Lower leg skin (tissue), 3 donors: ENCODE data around the gene PNPLA6.

Source experiments
- POLR2A ChIP-seq, 2 donors: fragments of 450-650 bp; IDR thresholded peaks; one replicate each; pipeline ENCODE4 v1.6.1; 2016 to 2017; ENCODE audit warnings: antibody characterized with exemption in 2 of 2, mild to moderate bottlenecking in 1 of 2, moderate library complexity in 1 of 2
- TF ChIP-seq, protein P1 (sequence below), 3 donors: fragments of 450-650 bp; IDR thresholded peaks; one replicate each; pipeline ENCODE4 v1.5.1; 2016; ENCODE audit warnings: antibody characterized with exemption in 3 of 3, mild to moderate bottlenecking in 3 of 3, moderate library complexity in 2 of 3

DNA sequence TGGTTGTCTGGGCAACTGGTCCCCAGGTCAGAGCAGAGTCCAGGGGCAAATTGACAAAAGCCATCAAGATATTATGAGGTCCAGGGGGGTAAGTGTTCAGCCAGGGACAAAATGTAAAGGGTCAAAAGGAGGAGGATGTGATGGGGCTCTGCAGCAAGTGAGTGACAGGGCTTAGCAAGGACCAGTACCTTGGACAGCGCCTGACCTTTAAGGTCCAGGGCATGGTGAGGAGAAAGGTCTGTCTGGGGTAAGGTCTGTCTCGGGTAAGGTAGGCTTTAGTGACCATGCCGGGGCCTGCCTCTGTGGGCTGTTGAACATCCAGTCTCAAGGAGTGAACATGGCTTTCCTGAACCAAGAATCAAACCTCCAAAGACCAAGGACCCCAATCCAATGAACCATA is 25.9 kb upstream of the PNPLA6 start:
- TF ChIP-seq, protein P1, sequence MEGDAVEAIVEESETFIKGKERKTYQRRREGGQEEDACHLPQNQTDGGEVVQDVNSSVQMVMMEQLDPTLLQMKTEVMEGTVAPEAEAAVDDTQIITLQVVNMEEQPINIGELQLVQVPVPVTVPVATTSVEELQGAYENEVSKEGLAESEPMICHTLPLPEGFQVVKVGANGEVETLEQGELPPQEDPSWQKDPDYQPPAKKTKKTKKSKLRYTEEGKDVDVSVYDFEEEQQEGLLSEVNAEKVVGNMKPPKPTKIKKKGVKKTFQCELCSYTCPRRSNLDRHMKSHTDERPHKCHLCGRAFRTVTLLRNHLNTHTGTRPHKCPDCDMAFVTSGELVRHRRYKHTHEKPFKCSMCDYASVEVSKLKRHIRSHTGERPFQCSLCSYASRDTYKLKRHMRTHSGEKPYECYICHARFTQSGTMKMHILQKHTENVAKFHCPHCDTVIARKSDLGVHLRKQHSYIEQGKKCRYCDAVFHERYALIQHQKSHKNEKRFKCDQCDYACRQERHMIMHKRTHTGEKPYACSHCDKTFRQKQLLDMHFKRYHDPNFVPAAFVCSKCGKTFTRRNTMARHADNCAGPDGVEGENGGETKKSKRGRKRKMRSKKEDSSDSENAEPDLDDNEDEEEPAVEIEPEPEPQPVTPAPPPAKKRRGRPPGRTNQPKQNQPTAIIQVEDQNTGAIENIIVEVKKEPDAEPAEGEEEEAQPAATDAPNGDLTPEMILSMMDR (IDR thresholded peaks at IDR 0.05): no peak
- no peak for TF ChIP-seq POLR2A (IDR thresholded peaks at IDR 0.05)
